Dermis microvascular lymphatic vessel endothelial cell (primary cell): Measurements from ENCODE around the gene OR1L6. TPM values are rescaled to one million over a fixed set of nuclear protein-coding genes. Genes with fewer than 3 reads are reported as not detected.

Experiments
- DNase-seq, 2 donors: peaks; one replicate each; pipeline versions ENCODE4 v3.0.0 to v3.0.0-alpha.2; 2010; ENCODE audit warnings: low read depth in 2 of 2
- total RNA-seq: library from RNA; depleted of rRNA; stranded (reverse); fragments of >200 nt; gene quantifications from 2 replicates; pipeline ENCODE4 v1.2.1, GENCODE V29; 2014

Gene OR1L6
- total RNA-seq, result not detected in 2 replicates

- DNase-seq, result no peak
Measured at GRCh38 chr9:122742003-122742402, at the start of gene OR1L6. TSS of gene OR1L6 (plus strand) at chr9:122742303. CDS start at chr9:122749848, 7,545 bp downstream.

GRCh38 chr9:122695696-122696095 is 46.4 kb upstream of the OR1L6 start:
- DNase-seq, result no peak

- no peak for DNase-seq
Measured at GRCh38 chr9:122718038-122718437, 24.1 kb upstream of the OR1L6 start.

GRCh38 chr9:122719218-122719617 is 22.9 kb upstream of the OR1L6 start:
- no peak for DNase-seq

- no peak for DNase-seq
Measured at GRCh38 chr9:122723690-122724089, 18.4 kb upstream of the OR1L6 start, which contains the start of gene OR1L4. TSS of gene OR1L4 (plus strand) at chr9:122723990. CDS start at chr9:122723990, 0 bp downstream.

- no peak for DNase-seq
Measured at GRCh38 chr9:122754825-122755224, 12.7 kb downstream of the OR1L6 start.

- DNase-seq, result no peak
Measured at GRCh38 chr9:122767817-122768216, 25.7 kb downstream of the OR1L6 start.

- DNase-seq, result no peak
Measured at GRCh38 chr9:122777052-122777451, 34.9 kb downstream of the OR1L6 start.

- DNase-seq, result no peak
Measured at GRCh38 chr9:122777935-122778627, 36.0 kb downstream of the OR1L6 start.

GRCh38 chr9:122779181-122779580 is 37.1 kb downstream of the OR1L6 start:
- DNase-seq, result no peak

GRCh38 chr9:122780026-122780425 is 37.9 kb downstream of the OR1L6 start:
- DNase-seq, result no peak

GRCh38 chr9:122781671-122782070 is 39.6 kb downstream of the OR1L6 start:
- no peak for DNase-seq

- no peak for DNase-seq
Measured at GRCh38 chr9:122785269-122785668, 43.2 kb downstream of the OR1L6 start.

- no peak for DNase-seq
Measured at GRCh38 chr9:122786338-122786737, 44.2 kb downstream of the OR1L6 start.

- no peak for DNase-seq
Measured at GRCh38 chr9:122788831-122789230, 46.7 kb downstream of the OR1L6 start, which contains the start of gene OR5C1. TSS of gene OR5C1 (plus strand) at chr9:122788933. CDS start at chr9:122788933, 0 bp downstream.

- DNase-seq, result no peak
Measured at GRCh38 chr9:122789256-122790046, 47.3 kb downstream of the OR1L6 start.

GRCh38 chr9:122791872-122792669 is 50.0 kb downstream of the OR1L6 start:
- no peak for DNase-seq

- DNase-seq, result peak in 1 of 2 donors; percentile 6
Measured at GRCh38 chr9:122797316-122798063, 55.4 kb downstream of the OR1L6 start.
